ENCODE results near the gene AKAP6. TPM values are rescaled to one million over a fixed set of nuclear protein-coding genes. Genes with fewer than 3 reads are reported as not detected.
A peak's percentile ranks its signal among the peaks of the same experiment; 100 is the strongest.

AKAP6 gene
- total RNA-seq, 2 experiments from 2014 or later: 0.62 to 0.67 TPM

DNA sequence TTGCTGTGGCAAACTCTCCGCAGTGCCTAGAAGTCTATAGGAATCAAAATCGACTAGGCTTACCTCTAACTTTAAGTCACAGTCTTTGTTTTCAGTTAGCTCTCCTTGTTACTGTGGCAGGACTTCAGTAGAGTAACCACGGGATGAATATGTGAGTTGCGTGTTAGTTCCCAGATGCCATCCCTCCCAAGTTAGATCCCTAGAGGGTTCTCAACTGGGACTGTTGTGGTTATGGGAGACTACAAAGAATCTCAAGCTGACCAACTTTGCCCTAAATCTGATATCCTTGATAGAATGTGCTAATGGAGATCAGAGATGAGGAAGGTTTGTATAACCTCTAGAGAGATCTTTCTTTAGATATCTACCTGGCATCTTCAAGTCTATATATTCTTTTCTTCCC is 208.1 kb downstream of the AKAP6 start:
- Mint-ChIP-seq H3K9me3 (no peaks in the 10 kb centered on the region), H3K4me3 (no peak overlapping the region), H3K27me3 (peaks cover 7% of the 10 kb centered on the region), H3K36me3 (ENCODE audit: low read depth) (no peaks in the 10 kb centered on the region), H3K27ac (no peak overlapping the region), H3K4me1 (no peaks in the 10 kb centered on the region)
- CTCF ChIA-PET: no interaction called here
- no peak for DNase-seq
- POLR2A ChIA-PET: no interaction called here

DNA sequence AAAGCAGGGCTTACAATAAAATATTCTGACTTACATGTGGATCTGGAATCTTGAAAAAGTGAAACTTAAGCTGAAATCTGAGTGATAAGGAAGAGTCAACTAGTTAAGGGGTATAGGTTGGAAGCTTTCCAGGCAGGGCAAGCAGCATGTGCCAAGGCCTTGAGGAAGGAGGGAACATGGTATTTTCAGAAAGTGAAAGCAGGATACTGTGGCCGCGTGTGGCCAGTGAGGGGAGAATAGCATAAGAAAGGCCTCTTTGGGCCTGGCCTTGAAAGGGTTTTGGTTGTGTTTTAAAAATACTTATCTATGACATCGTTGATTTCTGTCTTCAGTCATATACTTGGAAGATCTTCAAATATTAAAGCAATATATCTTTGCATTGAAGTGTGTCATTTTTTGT is 213.4 kb downstream of the AKAP6 start:
- H3K27me3 Mint-ChIP-seq: peaks cover 7% of the 10 kb centered on the region
- POLR2A ChIA-PET: no interaction called here
- H3K4me3 Mint-ChIP-seq: no peak overlapping the region
- CTCF ChIA-PET: interaction anchor here (0.6 kb wide), 1 partner anchor 49 kb away, joined by 3 read pairs; no protein-coding TSS in a partner anchor
- H3K36me3 Mint-ChIP-seq (ENCODE audit: low read depth): no peaks in the 10 kb centered on the region
- no peaks in the 10 kb centered on the region for H3K9me3 Mint-ChIP-seq
- no peak overlapping the region for H3K27ac Mint-ChIP-seq
- H3K4me1 Mint-ChIP-seq: no peaks in the 10 kb centered on the region
- no peak for DNase-seq

DNA sequence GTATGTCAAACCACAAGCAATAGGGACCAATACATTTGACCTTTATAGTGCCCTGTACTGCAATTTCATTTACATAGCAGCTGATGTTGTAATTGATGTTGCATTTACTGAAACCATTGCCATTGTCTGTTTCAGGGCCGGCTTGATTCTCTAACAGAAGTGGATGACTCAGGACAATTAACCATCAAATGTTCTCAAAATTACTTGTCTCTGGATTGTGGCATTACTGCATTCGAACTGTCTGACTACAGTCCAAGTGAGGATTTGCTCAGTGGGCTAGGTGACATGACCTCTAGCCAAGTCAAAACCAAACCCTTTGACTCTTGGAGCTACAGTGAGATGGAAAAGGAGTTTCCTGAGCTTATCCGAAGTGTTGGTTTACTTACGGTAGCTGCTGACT is 216.0 kb downstream of the AKAP6 start:
- H3K27me3 Mint-ChIP-seq: peaks cover 2% of the 10 kb centered on the region
- ChIA-PET CTCF (no interaction called here), POLR2A (no interaction called here)
- no peaks in the 10 kb centered on the region for H3K36me3 Mint-ChIP-seq (ENCODE audit: low read depth)
- DNase-seq: no peak
- H3K4me3 Mint-ChIP-seq: no peak overlapping the region
- H3K4me1 Mint-ChIP-seq: no peaks in the 10 kb centered on the region
- no peak overlapping the region for H3K27ac Mint-ChIP-seq
- no peaks in the 10 kb centered on the region for H3K9me3 Mint-ChIP-seq

DNA sequence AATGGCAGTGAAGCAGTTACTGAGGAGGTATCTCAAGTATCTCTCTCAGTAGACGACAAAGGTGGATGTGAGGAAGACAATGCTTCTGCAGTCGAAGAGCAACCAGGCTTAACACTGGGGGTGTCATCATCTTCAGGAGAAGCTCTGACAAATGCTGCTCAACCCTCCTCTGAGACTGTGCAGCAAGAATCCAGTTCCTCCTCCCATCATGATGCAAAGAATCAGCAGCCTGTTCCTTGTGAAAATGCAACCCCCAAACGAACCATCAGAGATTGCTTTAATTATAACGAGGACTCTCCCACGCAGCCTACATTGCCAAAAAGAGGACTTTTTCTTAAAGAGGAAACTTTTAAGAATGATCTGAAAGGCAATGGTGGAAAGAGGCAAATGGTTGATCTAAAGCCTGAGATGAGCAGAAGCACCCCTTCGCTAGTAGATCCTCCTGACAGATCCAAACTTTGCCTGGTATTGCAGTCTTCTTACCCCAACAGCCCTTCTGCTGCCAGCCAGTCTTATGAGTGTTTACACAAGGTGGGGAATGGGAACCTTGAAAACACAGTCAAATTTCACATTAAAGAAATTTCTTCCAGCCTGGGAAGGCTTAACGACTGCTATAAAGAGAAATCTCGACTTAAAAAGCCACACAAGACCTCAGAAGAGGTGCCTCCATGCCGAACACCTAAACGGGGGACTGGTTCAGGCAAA is 216.6 kb downstream of the AKAP6 start:
- ChIA-PET POLR2A (no interaction called here), CTCF (no interaction called here)
- Mint-ChIP-seq H3K27ac (no peak overlapping the region), H3K4me1 (no peaks in the 10 kb centered on the region), H3K4me3 (no peak overlapping the region), H3K27me3 (peaks cover 2% of the 10 kb centered on the region), H3K36me3 (ENCODE audit: low read depth) (no peaks in the 10 kb centered on the region), H3K9me3 (no peaks in the 10 kb centered on the region)
- no peak for DNase-seq

DNA sequence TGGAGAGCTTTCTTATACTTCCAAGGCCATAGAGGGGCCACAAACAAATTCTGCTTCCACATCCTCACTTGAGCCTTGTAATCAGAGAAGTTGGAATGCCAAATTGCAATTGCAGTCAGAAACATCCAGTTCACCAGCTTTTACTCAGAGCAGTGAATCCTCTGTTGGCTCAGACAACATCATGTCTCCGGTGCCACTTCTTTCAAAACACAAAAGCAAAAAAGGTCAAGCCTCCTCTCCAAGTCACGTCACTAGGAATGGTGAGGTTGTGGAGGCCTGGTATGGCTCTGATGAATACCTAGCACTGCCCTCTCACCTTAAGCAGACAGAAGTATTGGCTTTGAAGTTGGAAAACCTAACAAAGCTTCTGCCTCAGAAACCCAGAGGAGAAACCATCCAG is 217.1 kb downstream of the AKAP6 start:
- no peaks in the 10 kb centered on the region for H3K36me3 Mint-ChIP-seq (ENCODE audit: low read depth)
- H3K27ac Mint-ChIP-seq: no peak overlapping the region
- H3K9me3 Mint-ChIP-seq: no peaks in the 10 kb centered on the region
- peaks cover 2% of the 10 kb centered on the region for H3K27me3 Mint-ChIP-seq
- H3K4me1 Mint-ChIP-seq: no peaks in the 10 kb centered on the region
- H3K4me3 Mint-ChIP-seq: no peak overlapping the region
- no peak for DNase-seq
- ChIA-PET CTCF (interaction anchor here (0.6 kb wide), 1 partner anchor 1588 kb away, joined by 3 read pairs; no protein-coding TSS in a partner anchor), POLR2A (no interaction called here)

DNA sequence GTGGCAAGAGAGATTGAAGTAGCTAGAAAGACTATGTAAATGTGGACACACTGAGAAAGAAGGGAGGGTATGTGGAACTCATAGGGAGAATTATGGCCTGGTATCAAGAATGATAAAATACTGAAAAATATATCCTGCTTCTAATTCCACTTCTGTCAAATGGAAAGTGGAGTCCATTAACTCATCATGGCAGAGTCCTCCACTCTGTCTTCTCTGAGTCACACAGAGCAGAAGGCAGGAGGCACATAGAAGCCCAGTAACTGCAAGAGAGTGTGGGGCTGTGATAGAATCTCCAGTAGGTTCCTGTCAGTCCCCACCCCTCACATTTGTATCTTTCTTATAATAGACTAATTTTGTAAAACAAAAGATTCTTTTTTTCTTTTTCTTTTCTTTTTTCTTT is 223.7 kb downstream of the AKAP6 start:
- ChIA-PET POLR2A (no interaction called here), CTCF (no interaction called here)
- no peak for DNase-seq
- Mint-ChIP-seq H3K4me3 (no peak overlapping the region), H3K36me3 (ENCODE audit: low read depth) (no peaks in the 10 kb centered on the region), H3K9me3 (no peaks in the 10 kb centered on the region), H3K4me1 (no peaks in the 10 kb centered on the region), H3K27ac (no peak overlapping the region), H3K27me3 (no peaks in the 10 kb centered on the region)

DNA sequence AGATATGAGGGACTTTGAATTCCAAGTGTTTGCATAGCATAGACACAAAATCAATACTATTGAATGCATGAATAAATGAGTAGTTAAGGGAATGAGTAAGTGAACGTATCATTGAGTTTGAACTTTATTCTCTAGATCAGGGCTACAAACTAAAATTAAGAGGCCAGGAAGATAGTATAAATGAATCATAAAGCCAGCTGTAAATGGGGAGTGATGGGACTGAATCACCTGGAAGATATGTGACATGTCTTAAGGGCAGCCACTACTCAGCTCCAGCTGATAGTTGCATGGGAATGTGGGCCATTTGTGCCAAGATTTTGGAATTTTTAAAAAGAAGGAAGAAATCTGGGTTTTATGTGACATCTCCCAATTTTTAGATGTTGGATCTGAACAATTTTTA is 229.9 kb downstream of the AKAP6 start:
- ChIA-PET CTCF (interaction anchor here (0.7 to 2.5 kb wide), 2 partner anchors 9 to 308 kb away, joined by 4 to 7 read pairs; no protein-coding TSS in a partner anchor), POLR2A (no interaction called here)
- no peak overlapping the region for H3K4me3 Mint-ChIP-seq
- H3K4me1 Mint-ChIP-seq: peaks cover under 1% of the 10 kb centered on the region
- H3K9me3 Mint-ChIP-seq: no peaks in the 10 kb centered on the region
- no peaks in the 10 kb centered on the region for H3K36me3 Mint-ChIP-seq (ENCODE audit: low read depth)
- H3K27me3 Mint-ChIP-seq: no peaks in the 10 kb centered on the region
- H3K27ac Mint-ChIP-seq: no peak overlapping the region
- no peak for DNase-seq

DNA sequence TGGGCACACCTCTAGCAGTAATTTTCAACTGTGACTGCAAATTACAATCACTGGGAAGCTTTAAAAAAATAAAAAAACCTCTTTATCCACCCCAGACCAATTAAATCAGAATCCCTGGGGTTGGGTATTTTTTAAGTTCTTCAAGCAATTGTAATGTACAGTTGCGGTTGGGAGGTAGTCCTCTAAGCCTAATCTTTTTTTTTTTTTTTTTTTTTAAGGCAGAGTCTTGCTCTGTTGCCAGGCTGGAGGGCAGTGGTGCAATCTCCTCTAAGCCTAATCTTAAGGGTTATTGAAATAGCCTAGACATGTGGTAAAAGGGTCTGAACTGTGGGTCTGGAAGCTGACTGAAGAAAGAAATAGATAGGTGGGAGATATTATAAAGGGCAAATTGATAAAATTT is 230.5 kb downstream of the AKAP6 start:
- Mint-ChIP-seq H3K9me3 (no peaks in the 10 kb centered on the region), H3K4me1 (peaks cover 6% of the 10 kb centered on the region), H3K36me3 (ENCODE audit: low read depth) (no peaks in the 10 kb centered on the region), H3K27ac (no peak overlapping the region), H3K4me3 (no peak overlapping the region), H3K27me3 (no peaks in the 10 kb centered on the region)
- ChIA-PET CTCF (interaction anchor here (0.6 to 2.5 kb wide), 3 partner anchors 9 to 1224 kb away, joined by 3 to 7 read pairs (median 4); no protein-coding TSS in a partner anchor), POLR2A (no interaction called here)
- DNase-seq: no peak

DNA sequence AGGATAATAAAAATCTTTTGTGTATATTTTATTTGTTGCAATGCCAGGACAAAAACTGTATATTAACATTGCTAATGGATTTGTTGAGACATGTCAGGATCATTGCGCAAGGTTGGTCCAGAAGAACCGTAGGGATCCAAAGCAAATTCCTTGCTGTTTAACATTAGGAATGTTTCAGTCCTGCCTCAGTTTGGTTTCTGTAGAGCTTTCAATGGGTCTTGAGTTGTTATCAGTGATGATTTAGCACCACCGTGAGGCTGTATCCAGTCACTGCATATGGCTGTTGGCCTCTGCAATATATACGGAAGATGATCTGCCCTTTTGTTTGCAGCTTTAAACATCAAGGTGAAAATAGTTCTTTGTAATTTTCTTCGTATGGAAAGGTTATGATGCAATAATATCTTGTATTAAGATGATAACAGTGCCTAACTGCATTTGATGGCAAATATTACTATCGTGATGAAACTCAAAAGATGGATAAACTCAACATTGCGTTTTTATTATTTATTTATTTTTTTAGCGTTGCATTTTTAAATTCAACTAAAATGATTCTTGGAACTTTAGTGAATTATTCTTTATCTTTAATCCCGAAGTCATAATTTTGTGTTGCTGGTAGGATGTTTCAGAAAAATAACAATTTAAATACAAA is 231.2 kb downstream of the AKAP6 start:
- ChIA-PET CTCF (interaction anchor here (0.6 to 2.5 kb wide), 2 partner anchors 8 to 1224 kb away, joined by 3 to 7 read pairs; no protein-coding TSS in a partner anchor), POLR2A (no interaction called here)
- Mint-ChIP-seq H3K9me3 (no peaks in the 10 kb centered on the region), H3K27me3 (no peaks in the 10 kb centered on the region), H3K27ac (no peak overlapping the region), H3K36me3 (ENCODE audit: low read depth) (no peaks in the 10 kb centered on the region), H3K4me3 (no peak overlapping the region), H3K4me1 (peaks cover 13% of the 10 kb centered on the region)
- DNase-seq: peak; percentile 55

DNA sequence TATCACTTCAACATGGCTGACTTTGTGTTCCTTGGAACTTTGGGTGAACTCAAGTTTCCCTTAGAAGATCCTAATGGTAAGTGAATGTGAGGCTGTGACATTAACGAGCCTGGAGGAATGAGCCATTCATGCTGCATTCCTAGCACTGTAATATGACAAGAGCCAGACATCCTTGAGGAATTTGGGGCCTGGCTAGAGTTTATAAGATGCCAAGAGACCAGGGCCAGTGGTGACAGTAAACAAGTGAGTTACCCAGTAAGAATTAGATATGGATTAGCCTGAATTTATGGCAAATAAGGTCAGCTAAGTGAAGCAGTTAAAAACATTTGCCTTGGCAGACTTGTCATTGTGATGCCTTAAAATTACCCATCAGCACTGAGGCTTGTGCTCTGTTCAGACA is 232.4 kb downstream of the AKAP6 start:
- Mint-ChIP-seq H3K9me3 (no peaks in the 10 kb centered on the region), H3K36me3 (ENCODE audit: low read depth) (no peaks in the 10 kb centered on the region), H3K4me3 (no peak overlapping the region), H3K4me1 (peaks cover 15% of the 10 kb centered on the region), H3K27me3 (no peaks in the 10 kb centered on the region), H3K27ac (no peak overlapping the region)
- ChIA-PET CTCF (no interaction called here), POLR2A (no interaction called here)
- DNase-seq: no peak

DNA sequence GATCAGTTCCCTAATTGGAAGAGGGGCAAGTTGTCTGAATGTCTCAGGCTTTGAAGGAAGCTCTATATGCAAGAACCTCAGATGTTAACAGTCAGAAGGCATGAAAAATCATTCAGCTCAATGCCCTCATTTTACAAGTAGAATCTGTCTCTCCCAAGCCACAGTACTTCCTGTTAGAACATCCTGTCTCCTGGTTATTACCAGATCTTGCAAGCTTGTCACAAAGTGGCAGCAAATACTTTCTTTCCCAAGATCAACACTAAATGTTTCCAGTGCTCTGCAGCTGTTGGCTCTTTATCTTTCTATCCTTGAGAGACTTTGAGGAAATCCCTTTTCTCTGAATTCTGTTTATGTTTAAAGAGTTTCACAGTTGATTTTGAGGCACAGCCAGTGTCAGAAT is 235.5 kb downstream of the AKAP6 start:
- Mint-ChIP-seq H3K4me1 (peaks cover 15% of the 10 kb centered on the region), H3K9me3 (no peaks in the 10 kb centered on the region), H3K4me3 (no peak overlapping the region), H3K27me3 (peaks cover 10% of the 10 kb centered on the region), H3K27ac (no peak overlapping the region), H3K36me3 (ENCODE audit: low read depth) (no peaks in the 10 kb centered on the region)
- POLR2A ChIA-PET: no interaction called here
- CTCF ChIA-PET: interaction anchor here (0.5 to 1.5 kb wide), 2 partner anchors 11 to 176 kb away, joined by 3 to 5 read pairs; no protein-coding TSS in a partner anchor
- no peak for DNase-seq

DNA sequence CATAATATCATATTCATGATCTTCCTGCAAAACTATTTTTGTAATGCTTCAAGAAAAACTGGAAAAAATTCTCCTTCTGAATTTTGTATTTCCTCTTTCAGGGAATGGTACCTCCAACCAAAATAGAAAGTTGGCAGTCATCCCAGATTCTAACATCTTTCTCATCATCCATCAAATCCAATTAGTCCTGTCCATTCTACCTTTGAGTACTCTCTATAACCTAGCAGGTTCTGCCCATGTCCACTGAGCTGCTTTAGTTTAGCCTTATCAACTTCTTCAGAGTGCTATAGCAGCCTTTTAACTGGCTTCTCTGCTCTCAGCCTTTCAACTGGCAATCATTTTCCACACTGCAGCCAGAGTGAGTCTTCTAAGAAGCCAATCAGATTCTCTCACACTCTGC is 236.2 kb downstream of the AKAP6 start:
- H3K27ac Mint-ChIP-seq: no peak overlapping the region
- H3K36me3 Mint-ChIP-seq (ENCODE audit: low read depth): no peaks in the 10 kb centered on the region
- CTCF ChIA-PET: interaction anchor here (1.5 kb wide), 1 partner anchor 10 kb away, joined by 5 read pairs; no protein-coding TSS in a partner anchor
- peaks cover 15% of the 10 kb centered on the region for H3K4me1 Mint-ChIP-seq
- peaks cover 10% of the 10 kb centered on the region for H3K27me3 Mint-ChIP-seq
- POLR2A ChIA-PET: no interaction called here
- DNase-seq: no peak
- no peaks in the 10 kb centered on the region for H3K9me3 Mint-ChIP-seq
- H3K4me3 Mint-ChIP-seq: no peak overlapping the region

DNA sequence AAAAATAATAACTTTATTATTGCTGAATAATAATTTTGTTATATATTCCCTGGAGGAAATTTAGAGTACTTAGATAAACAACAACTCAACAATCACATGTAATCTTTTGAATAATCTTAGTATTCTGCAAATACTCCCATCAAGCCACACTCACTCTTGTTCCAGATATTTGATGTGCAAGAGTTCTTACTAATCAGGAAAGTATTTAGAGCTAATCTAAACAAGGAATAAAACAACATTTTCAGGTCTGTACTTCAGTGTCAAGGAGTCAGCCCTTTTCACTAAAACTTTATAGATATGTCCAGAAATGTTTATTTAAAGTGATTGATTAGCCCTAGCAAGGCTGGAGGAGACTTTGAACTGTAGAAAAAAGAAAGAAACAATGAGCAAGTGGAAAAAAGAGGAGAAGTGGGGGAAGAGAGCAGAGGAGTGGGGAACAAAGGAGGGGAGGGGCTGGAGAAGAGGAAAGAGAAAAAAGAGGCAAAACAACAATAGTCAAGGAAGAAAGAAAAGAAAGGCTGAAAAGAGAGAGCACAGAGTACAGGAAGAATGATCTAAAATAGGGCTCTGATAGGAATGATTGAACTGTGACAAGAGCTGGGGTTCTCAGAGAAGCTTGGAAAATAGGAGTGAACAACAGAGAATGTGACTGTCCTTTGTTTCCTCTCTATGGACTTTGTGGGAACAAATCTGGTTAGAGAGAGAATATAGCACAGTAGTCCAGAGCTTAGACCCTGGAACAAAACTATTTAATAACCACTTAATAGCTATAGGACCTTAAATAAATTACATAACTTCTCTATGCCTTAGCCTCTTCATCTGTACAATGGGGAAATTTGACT is 238.7 kb downstream of the AKAP6 start:
- no peaks in the 10 kb centered on the region for H3K36me3 Mint-ChIP-seq (ENCODE audit: low read depth)
- no peak overlapping the region for H3K4me3 Mint-ChIP-seq
- H3K9me3 Mint-ChIP-seq: no peaks in the 10 kb centered on the region
- no peak for DNase-seq
- ChIA-PET CTCF (interaction anchor here (2.0 kb wide), 1 partner anchor 8 kb away, joined by 7 read pairs; no protein-coding TSS in a partner anchor), POLR2A (no interaction called here)
- H3K27ac Mint-ChIP-seq: no peak overlapping the region
- peaks cover 10% of the 10 kb centered on the region for H3K27me3 Mint-ChIP-seq
- H3K4me1 Mint-ChIP-seq: peaks cover 15% of the 10 kb centered on the region

Data from activated CD4-positive, alpha-beta T cell treated with anti-CD3 and anti-CD28 coated beads, Interleukin-2, amount 10 ng/mL, durations not matched to agents 7 days and 5 days (primary cell).